GM18502 (cell line): ENCODE measurements around the gene CLOCK.
A peak's percentile ranks its signal among the peaks of the same experiment; 100 is the strongest.

ENCODE experiments used
- ATAC-seq: cut with Tn5 transposase; IDR thresholded peaks from one replicate; pipeline ENCODE4 v1.9.1; 2021; ENCODE audit warnings: mild to moderate bottlenecking; ENCODE audit not compliant: unreplicated experiment, poor library complexity

The CLOCK gene

DNA sequence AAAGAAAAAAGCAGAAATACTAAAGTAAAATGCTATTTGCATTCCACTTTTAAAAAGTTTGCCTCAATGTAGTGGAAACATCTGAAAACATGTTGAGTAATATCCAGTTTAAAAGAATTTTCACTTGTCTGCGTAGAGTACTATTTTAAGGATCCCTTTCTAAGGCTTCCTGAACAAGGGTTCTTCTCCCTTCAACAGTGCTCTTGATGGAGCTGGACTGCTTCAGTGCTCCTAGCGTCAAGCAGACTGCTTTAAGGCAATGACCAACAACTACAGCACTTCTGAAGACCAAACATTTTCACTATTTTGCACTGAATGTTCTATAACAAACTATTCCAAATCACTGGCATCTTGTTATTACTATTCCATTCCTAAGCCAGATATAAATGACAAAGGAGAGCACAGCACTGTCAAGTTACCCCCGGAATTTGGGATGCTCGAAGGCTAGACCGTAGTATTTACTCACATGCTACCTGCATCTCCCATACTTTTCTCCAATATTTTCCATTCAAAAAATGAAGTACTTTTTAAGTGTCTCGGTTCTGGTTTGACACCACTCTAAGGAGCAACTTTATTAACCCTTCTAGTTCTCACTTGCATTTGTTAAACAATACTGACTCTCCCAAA lies 114.9 kb downstream of the CLOCK start:
- no peak for ATAC-seq

DNA sequence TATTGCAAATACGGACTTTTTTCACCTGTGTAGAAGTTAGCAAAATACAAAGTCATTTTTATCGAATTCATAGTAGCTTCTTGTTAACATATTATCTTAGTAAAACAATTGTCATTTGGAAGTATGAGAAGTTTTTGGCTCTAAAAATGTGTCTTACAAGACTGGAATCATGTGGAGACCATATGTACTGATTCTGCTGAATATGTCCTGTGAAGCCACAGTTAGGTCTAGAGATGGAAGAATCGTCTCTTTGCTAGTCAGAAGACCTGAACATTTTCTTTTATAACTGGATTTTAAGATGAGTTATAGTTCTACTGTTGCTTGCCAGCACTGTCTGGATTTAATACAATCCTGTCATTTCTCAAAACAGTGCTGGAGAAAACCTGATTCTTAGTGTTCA lies 121.9 kb downstream of the CLOCK start:
- no peak for ATAC-seq

GRCh38 chr4:55416176-55416575 lies 130.5 kb downstream of the CLOCK start:
- no peak for ATAC-seq

DNA sequence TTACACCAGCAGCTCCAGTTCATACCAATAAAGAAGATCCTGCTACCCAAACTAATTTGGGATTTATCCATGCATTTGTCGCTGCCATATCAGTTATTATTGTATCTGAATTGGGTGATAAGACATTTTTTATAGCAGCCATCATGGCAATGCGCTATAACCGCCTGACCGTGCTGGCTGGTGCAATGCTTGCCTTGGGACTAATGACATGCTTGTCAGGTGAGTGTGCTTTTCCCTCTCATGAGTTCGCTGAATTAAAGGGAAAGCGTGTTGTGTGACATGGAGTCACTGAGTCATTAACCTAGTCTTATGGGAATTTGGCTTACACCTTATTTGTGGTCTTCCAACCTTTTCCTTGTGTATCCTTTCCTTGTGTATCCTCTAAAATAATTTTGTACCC lies 135.1 kb downstream of the CLOCK start:
- ATAC-seq, result no peak

DNA sequence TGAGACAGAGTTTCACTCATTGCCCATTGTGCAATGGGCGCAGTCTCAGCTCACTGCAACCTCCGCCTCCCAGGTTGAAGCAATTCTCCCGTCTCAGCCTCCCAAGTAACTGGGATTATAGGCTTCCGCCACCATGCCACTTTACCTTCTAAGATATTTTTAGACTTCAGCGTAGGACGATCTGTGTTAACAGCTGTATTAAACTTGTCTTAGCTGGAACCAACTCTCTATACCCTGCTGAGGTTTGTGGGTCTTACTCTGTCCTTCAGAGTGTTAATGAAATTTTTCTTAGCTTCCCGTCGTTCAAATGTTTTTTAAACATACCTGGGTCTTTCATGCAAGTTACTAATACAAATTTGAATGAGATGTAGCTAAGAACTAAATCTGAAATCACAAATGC lies 136.3 kb downstream of the CLOCK start:
- no peak for ATAC-seq

- ATAC-seq, result peak; percentile 72
Measured at GRCh38 chr4:55409468-55410171, 137.1 kb downstream of the CLOCK start.

- no peak for ATAC-seq
Measured at GRCh38 chr4:55407764-55408163, 138.9 kb downstream of the CLOCK start.

- ATAC-seq, result no peak
Measured at GRCh38 chr4:55407119-55407518, 139.6 kb downstream of the CLOCK start.

DNA sequence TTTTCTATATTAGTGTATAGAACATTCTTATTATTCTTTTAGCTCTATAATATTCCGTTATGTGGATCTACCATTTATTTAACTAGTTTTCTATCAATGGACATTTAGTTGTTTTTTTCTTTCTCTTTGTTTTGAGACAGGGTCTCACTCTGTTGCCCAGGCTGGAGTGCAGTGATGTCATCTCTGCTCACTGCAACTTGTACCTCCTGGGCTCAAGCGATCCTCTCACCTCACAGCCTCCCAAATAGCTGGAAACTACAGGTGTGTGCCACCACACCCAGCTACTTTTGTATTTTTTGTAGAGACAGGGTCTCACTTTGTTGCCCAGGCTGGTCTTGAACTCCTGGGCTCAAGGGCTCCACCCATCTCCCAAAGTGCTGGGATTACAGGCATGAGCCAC lies 140.2 kb downstream of the CLOCK start:
- ATAC-seq, result no peak

DNA sequence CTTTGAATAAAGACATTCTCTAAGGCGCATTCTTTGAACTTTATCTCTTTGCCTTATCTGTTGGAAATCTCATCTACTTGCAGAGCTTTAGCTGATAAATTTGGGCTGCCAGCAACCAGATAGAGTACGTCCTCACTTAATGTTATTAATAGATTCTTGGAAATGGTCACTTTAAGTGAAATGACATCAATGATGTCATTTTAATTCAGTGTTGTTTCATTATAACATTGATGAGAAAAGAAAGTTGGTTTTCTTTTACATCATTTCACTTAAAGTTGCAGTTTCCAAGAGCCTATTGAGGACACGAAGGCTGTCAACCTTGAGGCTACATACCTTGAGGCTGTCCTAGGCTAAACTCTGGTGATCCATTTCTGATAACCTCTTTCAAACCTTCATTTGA lies 141.6 kb downstream of the CLOCK start:
- no peak for ATAC-seq

GRCh38 chr4:55399581-55399980 lies 147.1 kb downstream of the CLOCK start:
- ATAC-seq, result no peak

DNA sequence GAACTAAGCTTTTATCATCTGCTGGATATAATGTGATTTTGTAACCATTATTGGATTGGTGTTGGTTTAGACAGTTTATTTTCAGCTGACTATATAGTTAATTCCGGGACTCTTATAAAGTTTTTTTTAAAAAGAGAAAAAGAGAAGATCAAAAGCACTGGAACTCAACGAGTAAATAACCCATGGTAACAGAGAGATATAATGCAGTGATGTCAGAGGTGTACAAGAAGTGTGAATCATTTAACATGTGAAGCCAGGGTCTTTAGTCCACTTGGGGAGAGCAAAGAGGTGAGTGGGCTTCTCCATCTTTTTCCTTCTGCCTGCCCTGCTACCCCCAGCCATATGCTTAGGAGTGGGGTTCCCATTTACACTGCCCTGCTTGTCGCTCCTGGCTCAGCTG lies 147.7 kb downstream of the CLOCK start:
- ATAC-seq, result no peak

DNA sequence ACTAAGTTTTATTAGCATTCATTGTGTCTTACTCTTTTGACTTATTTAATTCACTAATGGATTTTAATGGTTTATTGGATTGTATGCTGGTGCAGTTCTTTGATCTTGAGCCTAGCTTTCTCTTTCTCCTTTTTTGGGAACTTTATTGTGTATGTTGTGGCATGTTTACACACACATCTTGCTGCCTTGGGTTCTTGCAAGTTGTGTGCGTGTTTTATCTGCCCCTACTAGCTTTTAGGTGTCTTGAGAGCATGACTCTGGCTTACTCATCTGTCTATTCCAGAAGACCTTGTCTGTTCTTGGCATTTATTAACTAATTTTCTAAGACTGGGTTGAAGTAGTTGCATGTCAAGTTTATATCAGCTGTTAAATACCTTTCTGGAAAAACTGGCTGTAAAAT lies 148.2 kb downstream of the CLOCK start:
- no peak for ATAC-seq

GRCh38 chr4:55397520-55398321 lies 149.0 kb downstream of the CLOCK start:
- ATAC-seq, result no peak

- ATAC-seq, result no peak
Measured at GRCh38 chr4:55397126-55397436, 149.6 kb downstream of the CLOCK start.

GRCh38 chr4:55396308-55397125 lies 150.2 kb downstream of the CLOCK start:
- ATAC-seq, result peak; percentile 33

GRCh38 chr4:55395529-55396307 lies 151.0 kb downstream of the CLOCK start, which contains the start of gene TMEM165:
TSS of gene TMEM165 (plus strand) at chr4:55395957. CDS start at chr4:55396190, 233 bp downstream.
- peak; percentile 94 for ATAC-seq

DNA sequence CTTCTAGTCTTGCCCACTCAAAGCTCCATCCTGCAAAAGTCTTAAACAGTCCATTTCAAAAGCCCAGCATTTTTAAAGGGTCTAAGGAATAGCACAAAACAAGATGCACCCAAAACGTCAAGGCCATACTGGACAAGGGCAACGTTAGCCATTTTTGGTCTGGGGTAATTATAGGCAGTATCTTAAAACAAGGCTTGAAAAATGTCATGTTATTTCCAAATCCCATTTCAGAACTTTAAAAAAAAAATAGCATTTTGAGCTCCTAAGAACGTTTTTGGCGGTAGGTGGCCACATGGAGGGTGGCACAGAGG lies 151.5 kb downstream of the CLOCK start:
- peak; percentile 2 for ATAC-seq

GRCh38 chr4:55393461-55394320 lies 153.0 kb downstream of the CLOCK start:
- no peak for ATAC-seq
